T-cell (primary cell): ENCODE measurements around the gene SLC35D2. TPM values are rescaled to one million over a fixed set of nuclear protein-coding genes. Genes with fewer than 3 reads are reported as not detected.

Experiments
- ATAC-seq, 4 experiments: fragments of 200-7000 bp in 3 of 4; fragments of 150-1000 bp in 1 of 4; cut with Tn5 transposase; replicated peaks in 1 of 4; 1 replicate in 3 of 4; 2 replicates in 1 of 4; pipeline ENCODE4 v1.10.0; 2021; ENCODE audit warnings: moderate library complexity in 3 of 4, mild to moderate bottlenecking in 2 of 4, moderate number of reproducible peaks in 1 of 4
- CTCF ChIA-PET, 2 donors: fragments of 300-600 bp; sonication (Branson Sonifier 250); formaldehyde crosslinking; loops; one replicate each; lab custom pipeline; 2022; ENCODE audit warnings: antibody characterized with exemption in 2 of 2; lab: Charles Lee
- POLR2A ChIA-PET, 2 donors: fragments of 300-600 bp; sonication (Branson Sonifier 250); formaldehyde crosslinking; loops; one replicate each; lab custom pipeline; 2022; ENCODE audit warnings: antibody characterized with exemption in 2 of 2; lab: Charles Lee
- DNase-seq, 35 experiments: peaks; one replicate each; pipeline versions ENCODE4 v3.0.0 to v3.0.0-alpha.2; 2013 to 2023
- H3K27ac ChIP-seq: one replicate; pipeline ENCODE4 v1.5.1; 2013; ENCODE audit warnings: low read length
- H3K27me3 ChIP-seq, 2 experiments: replicated peaks in 1 of 2; 1 replicate in 1 of 2; 2 replicates in 1 of 2; pipeline versions ENCODE4 v1.6.1 to v1.7.0; 2013; ENCODE audit warnings: low read length in 1 of 2, mixed read lengths in 1 of 2; ENCODE audit not compliant: control insufficient read depth in 2 of 2, insufficient read depth in 2 of 2; ENCODE audit errors: extremely low read depth in 1 of 2
- H3K36me3 ChIP-seq, 2 donors: 1 replicate in 1 of 2; 2 replicates in 1 of 2; pipeline versions ENCODE4 v1.6.1 to v1.7.0; 2013; ENCODE audit warnings: low read length in 1 of 2; ENCODE audit not compliant: control insufficient read depth in 2 of 2, insufficient read depth in 1 of 2; ENCODE audit errors: extremely low read depth in 1 of 2
- H3K4me1 ChIP-seq, 2 experiments: 1 replicate in 1 of 2; 2 replicates in 1 of 2; pipeline versions ENCODE4 v1.6.1 to v1.7.0; 2013; ENCODE audit warnings: low read length in 2 of 2, mixed read lengths in 1 of 2; ENCODE audit not compliant: insufficient read depth in 2 of 2, control insufficient read depth in 1 of 2; ENCODE audit errors: extremely low read depth in 1 of 2
- H3K4me3 ChIP-seq, 2 donors: 1 replicate in 1 of 2; 2 replicates in 1 of 2; pipeline versions ENCODE4 v1.5.1 to v1.7.0; 2013; ENCODE audit warnings: mild to moderate bottlenecking in 2 of 2, low read length in 1 of 2, moderate library complexity in 1 of 2; ENCODE audit not compliant: control insufficient read depth in 1 of 2; ENCODE audit errors: extremely low read depth in 1 of 2
- H3K9me3 ChIP-seq: 2 replicates; pipeline ENCODE4 v1.7.0; 2013
- H3K27ac Mint-ChIP-seq, 2 donors: one replicate each; pipeline ENCODE4 v1.8.0; 2020 to 2021; ENCODE audit warnings: mild to moderate bottlenecking in 2 of 2, mixed read lengths in 2 of 2
- H3K27me3 Mint-ChIP-seq, 2 donors: one replicate each; pipeline ENCODE4 v1.8.0; 2021 to 2022; ENCODE audit warnings: mixed read lengths in 2 of 2
- H3K36me3 Mint-ChIP-seq: one replicate; pipeline ENCODE4 v1.8.0; 2021; ENCODE audit warnings: mixed read lengths
- H3K4me1 Mint-ChIP-seq, 3 donors: one replicate each; pipeline ENCODE4 v1.8.0; 2020 to 2022; ENCODE audit warnings: mixed read lengths in 3 of 3, mild to moderate bottlenecking in 1 of 3
- H3K4me3 Mint-ChIP-seq, 3 donors: one replicate each; pipeline ENCODE4 v1.8.0; 2020 to 2022; ENCODE audit warnings: mild to moderate bottlenecking in 3 of 3, mixed read lengths in 3 of 3, moderate library complexity in 3 of 3
- H3K9me3 Mint-ChIP-seq, 3 donors: one replicate each; pipeline ENCODE4 v1.8.0; 2020 to 2022; ENCODE audit warnings: mixed read lengths in 3 of 3
- WGBS: methylation state at CpG from one replicate; pipeline ENCODE4 v1.1.5; 2013; ENCODE audit warnings: missing lambda C conversion rate; ENCODE audit not compliant: insufficient coverage; 5-methylcytosine and 5-hydroxymethylcytosine counted together
- total RNA-seq, 35 experiments: library from RNA in 6 of 35; stranded (reverse) in 6 of 35; fragments of 120-200 nt in 1 of 35; gene quantifications; one replicate each; pipeline versions ENCODE4 v1.2.1 to v1.2.4 and lab custom pipeline; 2013 to 2026

Gene SLC35D2
- total RNA-seq = 10 to 100 TPM; 16.2 to 31.4 (median 21.8) TPM
- total RNA-seq (2013) = 27.1 TPM
- 0.93 to 10.5 (median 4.5) reads per million in 29 experiments for total RNA-seq (lab: John Stamatoyannopoulos, UW)

- no peaks in the 10 kb centered on the region for H3K27me3 ChIP-seq
- H3K4me3 Mint-ChIP-seq = peak within 1 kb of the TSS; percentile 77 to 86 (median 83)
- H3K4me1 ChIP-seq = peaks cover 6 to 26% of the 10 kb centered on the region in 2 experiments
- peak in 10 of 35 experiments; percentile 6 to 31 (median 10) for DNase-seq
- H3K27ac ChIP-seq = no peak within 1 kb of the TSS
- H3K4me1 Mint-ChIP-seq = peaks cover 27 to 36% (median 33%) of the 10 kb centered on the region in 3 donors
- no peaks in the 10 kb centered on the region for H3K9me3 ChIP-seq
- H3K27ac Mint-ChIP-seq = peak within 1 kb of the TSS; percentile 73 to 85
- 5% methylated on average over 63 of the region's 73 CpGs for WGBS
- H3K36me3 Mint-ChIP-seq = peaks cover 13% of the 10 kb centered on the region
- ATAC-seq = peak; percentile 70 to 79 (median 73)
- H3K36me3 ChIP-seq = peaks cover 0 to 2% of the 10 kb centered on the region in 2 donors
- ChIA-PET CTCF (interaction anchor here in 1 of 2 donors (0.6 kb wide), 1 partner anchor 1545 kb away, joined by 4 read pairs; no protein-coding TSS in a partner anchor), POLR2A (interaction anchor here in 1 of 2 donors (0.6 kb wide), 1 partner anchor 16 kb away, joined by 3 read pairs; no protein-coding TSS in a partner anchor)
- H3K27me3 Mint-ChIP-seq = no peaks in the 10 kb centered on the region
- peak within 1 kb of the TSS; percentile 59 to 60 for H3K4me3 ChIP-seq
- H3K9me3 Mint-ChIP-seq = no peaks in the 10 kb centered on the region
These were observed at the start of gene SLC35D2 for GRCh38 chr9:96383165-96383942. Gene SLC35D2 (minus strand): TSS chr9:96383711. CDS start chr9:96383634, 77 bp downstream.

DNA sequence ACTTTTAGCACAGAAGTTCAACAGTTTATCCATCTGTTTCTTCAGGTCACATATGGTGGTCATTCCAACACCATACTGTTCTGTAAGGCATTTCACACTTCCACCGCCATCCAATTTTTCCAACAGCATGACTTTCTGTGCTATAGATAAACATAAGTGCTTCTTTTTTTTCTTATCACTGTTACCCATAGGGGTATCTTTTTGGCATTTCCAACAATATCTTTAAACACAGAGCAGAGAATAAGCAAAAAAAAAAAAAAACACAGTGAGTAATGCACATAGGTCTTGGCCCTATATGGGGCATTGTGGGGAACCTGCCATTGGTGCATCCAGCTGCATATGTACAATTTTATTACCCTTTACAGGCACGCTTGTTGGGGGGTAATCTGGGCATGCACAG, 46.9 kb upstream of the SLC35D2 start:
- CTCF ChIA-PET = no interaction called here
- Histone ChIP-seq H3K27ac (no peak overlapping the region), H3K4me3 (no peak overlapping the region), H3K27me3 (peaks cover 0 to 2% of the 10 kb centered on the region in 2 experiments), H3K9me3 (no peaks in the 10 kb centered on the region), H3K36me3 (no peaks in the 10 kb centered on the region), H3K4me1 (peaks cover 0 to 5% of the 10 kb centered on the region in 2 experiments)
- POLR2A ChIA-PET = no interaction called here
- Mint-ChIP-seq H3K27ac (no peak overlapping the region), H3K27me3 (peaks cover 0 to 3% of the 10 kb centered on the region in 2 donors), H3K36me3 (no peaks in the 10 kb centered on the region), H3K4me1 (peaks cover 0 to 7% (median 7%) of the 10 kb centered on the region in 3 donors), H3K4me3 (no peak overlapping the region), H3K9me3 (no peaks in the 10 kb centered on the region)
- ATAC-seq (no peak), DNase-seq (no peak)
- WGBS = no CpG with 5 or more reads among the region's 2 CpGs

GRCh38 chr9:96429732-96430131, 46.2 kb upstream of the SLC35D2 start:
- no peak for DNase-seq
- Mint-ChIP-seq H3K4me3 (no peak overlapping the region), H3K9me3 (no peaks in the 10 kb centered on the region), H3K4me1 (peaks cover 0 to 8% (median 8%) of the 10 kb centered on the region in 3 donors), H3K36me3 (no peaks in the 10 kb centered on the region), H3K27me3 (peaks cover 0 to 3% of the 10 kb centered on the region in 2 donors), H3K27ac (no peak overlapping the region)
- ChIA-PET CTCF (interaction anchor here (0.5 to 0.7 kb wide), 2 partner anchors 121 to 332 kb away, joined by 3 read pairs; no protein-coding TSS in a partner anchor), POLR2A (no interaction called here)
- peaks cover 0 to 10% of the 10 kb centered on the region in 2 experiments for H3K4me1 ChIP-seq
- no peak overlapping the region for H3K27ac ChIP-seq
- no peaks in the 10 kb centered on the region for H3K9me3 ChIP-seq
- peaks cover 0 to 2% of the 10 kb centered on the region in 2 experiments for H3K27me3 ChIP-seq
- H3K36me3 ChIP-seq = no peaks in the 10 kb centered on the region
- no peak overlapping the region for H3K4me3 ChIP-seq
- ATAC-seq = no peak

- Histone ChIP-seq H3K4me1 (peaks cover 0 to 11% of the 10 kb centered on the region in 2 experiments), H3K9me3 (no peaks in the 10 kb centered on the region), H3K27me3 (no peaks in the 10 kb centered on the region), H3K27ac (peak overlapping the region; percentile 38), H3K4me3 (no peak overlapping the region), H3K36me3 (no peaks in the 10 kb centered on the region)
- peaks cover 0 to 15% (median 13%) of the 10 kb centered on the region in 3 donors for H3K4me1 Mint-ChIP-seq
- peak overlapping the region; percentile 67 to 69 for H3K27ac Mint-ChIP-seq
- H3K36me3 Mint-ChIP-seq = no peaks in the 10 kb centered on the region
- no peaks in the 10 kb centered on the region for H3K27me3 Mint-ChIP-seq
- ChIA-PET POLR2A (no interaction called here), CTCF (no interaction called here)
- H3K9me3 Mint-ChIP-seq = no peaks in the 10 kb centered on the region
- DNase-seq (peak in 1 of 35 experiments; percentile 45), ATAC-seq (peak in 1 of 4 experiments; percentile 43)
- WGBS = 58% methylated on average over 2 of the region's 4 CpGs
- H3K4me3 Mint-ChIP-seq = no peak overlapping the region
These were observed 42.1 kb upstream of the SLC35D2 start for GRCh38 chr9:96425500-96426169.

DNA sequence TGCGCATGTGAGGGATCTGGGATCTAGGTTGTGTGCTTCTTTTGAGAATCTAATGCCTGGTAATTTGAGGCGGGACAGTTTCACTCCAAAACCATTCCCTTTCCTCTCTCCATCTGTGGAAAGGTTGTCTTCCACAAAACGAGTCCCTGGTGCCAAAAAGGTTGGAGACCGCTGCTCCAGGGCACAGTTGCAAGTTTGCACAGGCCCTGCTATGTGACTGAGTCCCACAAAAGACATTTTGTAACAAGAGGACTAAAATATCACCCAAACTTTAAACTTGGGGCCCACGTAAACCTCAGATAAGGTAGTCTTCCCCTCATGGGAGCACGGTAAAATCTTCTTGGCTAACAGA, 40.5 kb upstream of the SLC35D2 start:
- Histone ChIP-seq H3K36me3 (no peaks in the 10 kb centered on the region), H3K4me1 (peaks cover 0 to 17% of the 10 kb centered on the region in 2 experiments), H3K9me3 (no peaks in the 10 kb centered on the region), H3K4me3 (no peak overlapping the region), H3K27me3 (no peaks in the 10 kb centered on the region), H3K27ac (no peak overlapping the region)
- H3K27ac Mint-ChIP-seq = no peak overlapping the region
- ChIA-PET POLR2A (no interaction called here), CTCF (no interaction called here)
- 92% methylated on average over 2 of the region's 6 CpGs for WGBS
- no peak overlapping the region for H3K4me3 Mint-ChIP-seq
- H3K4me1 Mint-ChIP-seq = peaks cover 9 to 29% (median 26%) of the 10 kb centered on the region in 3 donors
- H3K36me3 Mint-ChIP-seq = no peaks in the 10 kb centered on the region
- ATAC-seq (no peak), DNase-seq (no peak)
- H3K9me3 Mint-ChIP-seq = no peaks in the 10 kb centered on the region
- H3K27me3 Mint-ChIP-seq = no peaks in the 10 kb centered on the region

DNA sequence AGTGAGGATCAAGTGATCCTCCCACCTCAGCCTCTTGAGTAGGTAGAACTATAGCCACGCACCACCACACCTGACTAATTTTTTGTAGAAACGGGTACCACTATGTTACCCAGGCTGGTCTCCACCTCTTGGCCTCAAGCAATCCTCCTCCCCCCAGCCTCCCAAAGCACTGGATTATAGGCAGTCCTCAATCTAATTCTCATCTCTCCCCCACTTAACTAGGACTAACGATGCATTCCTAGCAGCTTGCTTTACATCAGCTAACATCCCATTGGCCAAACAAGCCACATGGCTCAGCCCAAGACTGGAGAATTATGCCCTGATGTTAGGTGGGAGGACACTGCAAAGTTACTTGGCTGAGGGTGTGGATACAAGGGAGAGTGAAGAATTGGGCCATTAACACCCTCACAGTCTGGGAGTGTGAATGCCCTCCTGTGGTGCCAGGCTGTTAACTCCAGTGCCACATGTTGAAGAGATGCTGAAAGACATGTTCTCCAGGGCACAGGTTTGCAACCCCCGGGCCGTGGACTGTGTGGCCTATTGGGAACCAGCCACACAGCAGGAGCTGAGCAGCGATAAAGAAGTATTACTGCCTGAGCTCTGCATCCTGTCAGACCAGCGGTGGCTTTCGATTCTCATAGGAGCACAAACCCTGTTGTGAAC, 39.9 kb upstream of the SLC35D2 start:
- H3K27me3 ChIP-seq = no peaks in the 10 kb centered on the region
- H3K9me3 ChIP-seq = no peaks in the 10 kb centered on the region
- DNase-seq (no peak), ATAC-seq (no peak)
- POLR2A ChIA-PET = no interaction called here
- no peak overlapping the region for H3K27ac ChIP-seq
- H3K4me3 ChIP-seq = no peak overlapping the region
- no peak overlapping the region for H3K27ac Mint-ChIP-seq
- H3K27me3 Mint-ChIP-seq = no peaks in the 10 kb centered on the region
- H3K4me3 Mint-ChIP-seq = no peak overlapping the region
- WGBS = 100% methylated on average over 2 of the region's 8 CpGs
- no peaks in the 10 kb centered on the region for H3K9me3 Mint-ChIP-seq
- CTCF ChIA-PET = no interaction called here
- peaks cover 9 to 29% (median 26%) of the 10 kb centered on the region in 3 donors for H3K4me1 Mint-ChIP-seq
- H3K36me3 ChIP-seq = no peaks in the 10 kb centered on the region
- no peaks in the 10 kb centered on the region for H3K36me3 Mint-ChIP-seq
- peaks cover 0 to 17% of the 10 kb centered on the region in 2 experiments for H3K4me1 ChIP-seq
